CD14-positive monocyte (primary cell): ENCODE results near the gene DNAAF9. TPM values are rescaled to one million over a fixed set of nuclear protein-coding genes. Genes with fewer than 3 reads are reported as not detected.

ENCODE experiments used
- DNase-seq, 3 donors: peaks; one replicate each; pipeline ENCODE4 v3.0.0-alpha.2; 2011 to 2022
- H2AFZ ChIP-seq: 2 replicates; pipeline ENCODE4 v1.6.0; 2012; ENCODE audit warnings: mild to moderate bottlenecking, low read depth, low read length, inconsistent platforms; ENCODE audit not compliant: insufficient read depth, poor library complexity, severe bottlenecking
- H3K27ac ChIP-seq, 2 donors: 1 replicate in 1 of 2; 2 replicates in 1 of 2; pipeline ENCODE4 v1.5.1; 2012 to 2013; ENCODE audit warnings: low read length in 2 of 2, control low read depth in 1 of 2, inconsistent platforms in 1 of 2, low read depth in 1 of 2, mild to moderate bottlenecking in 1 of 2
- H3K27me3 ChIP-seq, 2 donors: one replicate each; pipeline versions ENCODE4 v1.6.0 to v1.6.1; 2011 to 2013; ENCODE audit warnings: low read length in 2 of 2; ENCODE audit not compliant: control insufficient read depth in 2 of 2, insufficient read depth in 2 of 2
- H3K36me3 ChIP-seq, 2 donors: replicated peaks in 1 of 2; 1 replicate in 1 of 2; 2 replicates in 1 of 2; pipeline versions ENCODE4 v1.5.1 to v1.6.1; 2012 to 2013; ENCODE audit warnings: low read length in 2 of 2, control low read depth in 1 of 2, inconsistent platforms in 1 of 2, mild to moderate bottlenecking in 1 of 2; ENCODE audit not compliant: insufficient read depth in 2 of 2, control insufficient read depth in 1 of 2
- H3K4me1 ChIP-seq, 2 donors: 1 replicate in 1 of 2; 2 replicates in 1 of 2; pipeline versions ENCODE4 v1.5.1 to v1.6.1; 2012 to 2013; ENCODE audit warnings: low read length in 2 of 2, control low read depth in 1 of 2, inconsistent platforms in 1 of 2, mild to moderate bottlenecking in 1 of 2, moderate library complexity in 1 of 2; ENCODE audit not compliant: insufficient read depth in 2 of 2, control insufficient read depth in 1 of 2
- H3K4me2 ChIP-seq: replicated peaks from 2 replicates; pipeline ENCODE3; 2012; ENCODE audit warnings: low read length, moderate library complexity, mild to moderate bottlenecking; ENCODE audit not compliant: poor library complexity, severe bottlenecking; ENCODE audit errors: extremely low read depth
- H3K4me3 ChIP-seq, 3 experiments: fragments of 200-600 bp in 1 of 3; sonication (generic) in 1 of 3; replicated peaks in 1 of 3; 1 replicate in 2 of 3; 2 replicates in 1 of 3; pipeline ENCODE4 v1.5.1; 2011 to 2013; ENCODE audit warnings: low read length in 3 of 3, mild to moderate bottlenecking in 3 of 3, control low read depth in 2 of 3, low read depth in 2 of 3, inconsistent platforms in 1 of 3, moderate library complexity in 1 of 3
- H3K79me2 ChIP-seq: 2 replicates; pipeline ENCODE4 v1.6.0; 2012; ENCODE audit warnings: mild to moderate bottlenecking, control low read depth, inconsistent platforms, low read length, moderate library complexity; ENCODE audit not compliant: insufficient read depth
- H3K9ac ChIP-seq: 2 replicates; pipeline ENCODE4 v1.6.0; 2017; ENCODE audit warnings: low read length, mild to moderate bottlenecking; ENCODE audit not compliant: insufficient read depth, poor library complexity, severe bottlenecking
- H3K9me3 ChIP-seq, 2 donors: replicated peaks in 1 of 2; 1 replicate in 1 of 2; 2 replicates in 1 of 2; pipeline versions ENCODE4 v1.5.1 to v1.6.1; 2012 to 2013; ENCODE audit warnings: low read length in 2 of 2, control low read depth in 1 of 2; ENCODE audit not compliant: control insufficient read depth in 1 of 2, insufficient read depth in 1 of 2
- H4K20me1 ChIP-seq: 2 replicates; pipeline ENCODE4 v1.6.0; 2012; ENCODE audit warnings: mild to moderate bottlenecking, low read length, control low read depth, moderate library complexity; ENCODE audit not compliant: insufficient read depth
- H3K27ac Mint-ChIP-seq, 7 donors: one replicate each; pipeline ENCODE4 v1.8.0; 2020; ENCODE audit warnings: mild to moderate bottlenecking in 7 of 7, mixed read lengths in 7 of 7, moderate library complexity in 6 of 7, inconsistent platforms in 2 of 7
- H3K27me3 Mint-ChIP-seq, 3 donors: one replicate each; pipeline ENCODE4 v1.8.0; 2021 to 2022; ENCODE audit warnings: low read depth in 3 of 3, mild to moderate bottlenecking in 3 of 3, mixed read lengths in 3 of 3, moderate library complexity in 3 of 3, inconsistent platforms in 1 of 3
- H3K36me3 Mint-ChIP-seq, 2 donors: one replicate each; pipeline ENCODE4 v1.8.0; 2020; ENCODE audit warnings: mixed read lengths in 2 of 2, inconsistent platforms in 1 of 2, mild to moderate bottlenecking in 1 of 2
- H3K4me1 Mint-ChIP-seq: one replicate; pipeline ENCODE4 v1.8.0; 2020; ENCODE audit warnings: mild to moderate bottlenecking, mixed read lengths
- H3K4me3 Mint-ChIP-seq, 2 donors: one replicate each; pipeline ENCODE4 v1.8.0; 2020; ENCODE audit warnings: mild to moderate bottlenecking in 2 of 2, mixed read lengths in 2 of 2, moderate library complexity in 1 of 2
- H3K9me3 Mint-ChIP-seq, 7 donors: one replicate each; pipeline ENCODE4 v1.8.0; 2020 to 2022; ENCODE audit warnings: mixed read lengths in 7 of 7, mild to moderate bottlenecking in 6 of 7, moderate library complexity in 6 of 7, inconsistent platforms in 2 of 7
- CTCF ChIP-seq: fragments of 200-600 bp; IDR thresholded peaks from one replicate; pipeline ENCODE4 v1.8.0; 2022; ENCODE audit warnings: antibody characterized with exemption, mild to moderate bottlenecking
- WGBS: methylation state at CpG from one replicate; pipeline ENCODE4 v1.1.5; 2013; ENCODE audit warnings: missing lambda C conversion rate; ENCODE audit not compliant: insufficient coverage; 5-methylcytosine and 5-hydroxymethylcytosine counted together
- intact Hi-C, 2 donors: fragments of 100-400 bp; cut with micrococcal nuclease; formaldehyde crosslinking; loops; one replicate each; pipeline versions ENCODE4 v1.15.0 to v1.15.1; 2023
- polyA plus RNA-seq, 3 donors: library from polyadenylated mRNA; depleted of rRNA in 1 of 3; unstranded in 2 of 3; stranded (reverse) in 1 of 3; fragments of 300-500 nt in 2 of 3; fragments of >200 nt in 1 of 3; fragmentation: Illumina TruSeq in 2 of 3; gene quantifications; 1 replicate in 2 of 3; 2 replicates in 1 of 3; pipeline ENCODE4 v1.2.3, GENCODE V29; 2012 to 2021

The DNAAF9 gene
- polyA plus RNA-seq, 3 donors, result 0.53 to 10.8 (median 1.2) TPM

- Histone ChIP-seq H3K36me3 (no peaks in the 10 kb centered on the region), H3K4me3 (no peak overlapping the region), H3K9me3 (peaks cover 4 to 11% of the 10 kb centered on the region in 2 donors), H3K4me2 (no peak overlapping the region), H3K4me1 (no peaks in the 10 kb centered on the region), H2AFZ (no peak overlapping the region), H3K9ac (no peak overlapping the region), H3K27ac (no peak overlapping the region), H4K20me1 (peaks cover 78% of the 10 kb centered on the region), H3K27me3 (no peaks in the 10 kb centered on the region), H3K79me2 (peaks cover 94% of the 10 kb centered on the region)
- no peak overlapping the region for H3K4me3 Mint-ChIP-seq
- WGBS, result 100% methylated on average over 1 of the region's 2 CpGs
- H3K4me1 Mint-ChIP-seq, result peaks cover 2% of the 10 kb centered on the region
- TF ChIP-seq CTCF, result no peak
- H3K9me3 Mint-ChIP-seq, result peaks cover 4 to 14% (median 8%) of the 10 kb centered on the region in 7 donors
- H3K27me3 Mint-ChIP-seq, result peaks cover 0 to 2% (median 0%) of the 10 kb centered on the region in 3 donors
- peaks cover 13 to 16% of the 10 kb centered on the region in 2 donors for H3K36me3 Mint-ChIP-seq
- no peak overlapping the region for H3K27ac Mint-ChIP-seq
- intact Hi-C loops, result no loop called here
- DNase-seq, result no peak
These were observed 11.0 kb downstream of the DNAAF9 start for GRCh38 chr20:3396492-3396891.

- TF ChIP-seq CTCF, result no peak
- Histone ChIP-seq H3K9me3 (peaks cover 4 to 11% of the 10 kb centered on the region in 2 donors), H3K4me3 (no peak overlapping the region), H3K27ac (no peak overlapping the region), H3K9ac (no peak overlapping the region), H3K36me3 (no peaks in the 10 kb centered on the region), H3K4me2 (no peak overlapping the region), H3K79me2 (peaks cover 91% of the 10 kb centered on the region), H4K20me1 (peaks cover 74% of the 10 kb centered on the region), H3K4me1 (no peaks in the 10 kb centered on the region), H2AFZ (no peak overlapping the region), H3K27me3 (no peaks in the 10 kb centered on the region)
- H3K36me3 Mint-ChIP-seq, result peaks cover 16 to 23% of the 10 kb centered on the region in 2 donors
- intact Hi-C loops, result no loop called here
- peaks cover 0 to 2% (median 0%) of the 10 kb centered on the region in 3 donors for H3K27me3 Mint-ChIP-seq
- WGBS, result no CpG with 5 or more reads among the region's 1 CpG
- H3K4me3 Mint-ChIP-seq, result no peak overlapping the region
- H3K27ac Mint-ChIP-seq, result no peak overlapping the region
- H3K9me3 Mint-ChIP-seq, result peaks cover 4 to 17% (median 9%) of the 10 kb centered on the region in 7 donors
- peaks cover 2% of the 10 kb centered on the region for H3K4me1 Mint-ChIP-seq
- DNase-seq, result no peak
These were observed 14.7 kb downstream of the DNAAF9 start for GRCh38 chr20:3392756-3393155.
